H1 (cell line): Measurements from ENCODE around the gene PBX1. TPM values are rescaled to one million over a fixed set of nuclear protein-coding genes. Genes with fewer than 3 reads are reported as not detected.

Experiments
- ASH2L ChIP-seq: fragments of 200-600, 300-600 bp; sonication (generic); IDR thresholded peaks from one replicate; pipeline ENCODE4 v1.7.1; 2017; ENCODE audit warnings: low read length
- CTCF ChIP-seq, 3 experiments: IDR thresholded peaks; 1 replicate in 2 of 3; 2 replicates in 1 of 3; pipeline versions ENCODE4 v1.5.1 to v1.6.1; 2011; ENCODE audit warnings: low read length in 3 of 3, mild to moderate bottlenecking in 3 of 3, inconsistent platforms in 2 of 3, low read depth in 1 of 3, moderate library complexity in 1 of 3; ENCODE audit not compliant: insufficient read depth in 1 of 3; ENCODE audit errors: control extremely low read depth in 1 of 3
- EZH2 ChIP-seq: fragments of 200-600 bp; sonication (generic); IDR thresholded peaks from 2 replicates; pipeline ENCODE4 v1.7.1; 2012; ENCODE audit warnings: low read depth, mild to moderate bottlenecking, moderate library complexity, low read length, inconsistent platforms; ENCODE audit not compliant: severe bottlenecking
- GTF2F1 ChIP-seq: IDR thresholded peaks from 2 replicates; pipeline ENCODE4 v1.6.1; 2012; ENCODE audit warnings: low read depth, low read length, improper control_type of control experiment, borderline replicate concordance
- RFX5 ChIP-seq: IDR thresholded peaks from 2 replicates; pipeline ENCODE4 v1.6.1; 2011; ENCODE audit warnings: low read depth, low read length, improper control_type of control experiment, borderline replicate concordance
- polyA plus RNA-seq, 7 experiments: library from polyadenylated mRNA; depleted of rRNA in 3 of 7; stranded (reverse) in 5 of 7; unstranded in 2 of 7; fragments of >200 nt in 5 of 7; fragments of 200-250 nt in 2 of 7; gene quantifications; 1 replicate in 5 of 7; 2 replicates in 1 of 7; 4 replicates in 1 of 7; pipeline versions ENCODE4 v1.2.1 to v1.2.3, GENCODE V29; 2011 to 2013; ENCODE audit warnings: missing spikeins in 2 of 7, mixed read lengths in 2 of 7
- total RNA-seq: library from RNA; stranded (reverse); fragmentation: NEBNext Ultra II Directional; extraction: Animal tissue kit (Norgen Biotek cat#: 25700); gene quantifications from 2 replicates; pipeline ENCODE4 v1.2.1, GENCODE V29; 2021
- TF ChIP-seq, protein P1 (sequence below): fragments of 300-600 bp; sonication (generic); IDR thresholded peaks from 2 replicates; pipeline ENCODE4 v1.7.1; 2012; ENCODE audit warnings: low read length, moderate library complexity, mild to moderate bottlenecking, inconsistent platforms; ENCODE audit not compliant: insufficient replicate concordance
- TF ChIP-seq, protein P2 (sequence below): IDR thresholded peaks from 2 replicates; pipeline ENCODE4 v1.6.1; 2012; ENCODE audit warnings: low read length, inconsistent platforms

Gene PBX1
- total and polyA plus RNA-seq, 2 of the 8 experiments (the other 6 are each of a cell fraction or from before 2014, with no cell fraction given): 87.4 to 124 TPM

DNA sequence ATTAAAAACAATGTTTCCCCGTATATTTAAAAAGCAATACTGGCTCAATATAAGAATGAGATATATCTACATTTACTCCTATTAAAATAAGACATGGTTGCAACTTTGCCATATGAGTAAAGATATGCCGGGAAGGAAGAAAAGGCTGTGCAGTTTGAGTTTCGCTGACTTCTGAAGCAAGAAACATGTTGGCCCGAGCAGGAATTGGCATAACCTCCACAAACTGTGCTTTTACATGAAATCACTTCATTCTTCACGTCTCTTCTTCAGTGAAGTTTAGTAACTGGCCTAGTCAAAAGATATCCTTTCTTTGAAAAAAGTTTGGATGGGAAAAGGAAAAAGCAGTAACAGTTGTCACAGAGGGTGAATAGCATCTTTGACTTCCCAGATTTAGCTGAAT lies 342.0 kb downstream of the PBX1 start (continued):
- TF ChIP-seq, protein P1, sequence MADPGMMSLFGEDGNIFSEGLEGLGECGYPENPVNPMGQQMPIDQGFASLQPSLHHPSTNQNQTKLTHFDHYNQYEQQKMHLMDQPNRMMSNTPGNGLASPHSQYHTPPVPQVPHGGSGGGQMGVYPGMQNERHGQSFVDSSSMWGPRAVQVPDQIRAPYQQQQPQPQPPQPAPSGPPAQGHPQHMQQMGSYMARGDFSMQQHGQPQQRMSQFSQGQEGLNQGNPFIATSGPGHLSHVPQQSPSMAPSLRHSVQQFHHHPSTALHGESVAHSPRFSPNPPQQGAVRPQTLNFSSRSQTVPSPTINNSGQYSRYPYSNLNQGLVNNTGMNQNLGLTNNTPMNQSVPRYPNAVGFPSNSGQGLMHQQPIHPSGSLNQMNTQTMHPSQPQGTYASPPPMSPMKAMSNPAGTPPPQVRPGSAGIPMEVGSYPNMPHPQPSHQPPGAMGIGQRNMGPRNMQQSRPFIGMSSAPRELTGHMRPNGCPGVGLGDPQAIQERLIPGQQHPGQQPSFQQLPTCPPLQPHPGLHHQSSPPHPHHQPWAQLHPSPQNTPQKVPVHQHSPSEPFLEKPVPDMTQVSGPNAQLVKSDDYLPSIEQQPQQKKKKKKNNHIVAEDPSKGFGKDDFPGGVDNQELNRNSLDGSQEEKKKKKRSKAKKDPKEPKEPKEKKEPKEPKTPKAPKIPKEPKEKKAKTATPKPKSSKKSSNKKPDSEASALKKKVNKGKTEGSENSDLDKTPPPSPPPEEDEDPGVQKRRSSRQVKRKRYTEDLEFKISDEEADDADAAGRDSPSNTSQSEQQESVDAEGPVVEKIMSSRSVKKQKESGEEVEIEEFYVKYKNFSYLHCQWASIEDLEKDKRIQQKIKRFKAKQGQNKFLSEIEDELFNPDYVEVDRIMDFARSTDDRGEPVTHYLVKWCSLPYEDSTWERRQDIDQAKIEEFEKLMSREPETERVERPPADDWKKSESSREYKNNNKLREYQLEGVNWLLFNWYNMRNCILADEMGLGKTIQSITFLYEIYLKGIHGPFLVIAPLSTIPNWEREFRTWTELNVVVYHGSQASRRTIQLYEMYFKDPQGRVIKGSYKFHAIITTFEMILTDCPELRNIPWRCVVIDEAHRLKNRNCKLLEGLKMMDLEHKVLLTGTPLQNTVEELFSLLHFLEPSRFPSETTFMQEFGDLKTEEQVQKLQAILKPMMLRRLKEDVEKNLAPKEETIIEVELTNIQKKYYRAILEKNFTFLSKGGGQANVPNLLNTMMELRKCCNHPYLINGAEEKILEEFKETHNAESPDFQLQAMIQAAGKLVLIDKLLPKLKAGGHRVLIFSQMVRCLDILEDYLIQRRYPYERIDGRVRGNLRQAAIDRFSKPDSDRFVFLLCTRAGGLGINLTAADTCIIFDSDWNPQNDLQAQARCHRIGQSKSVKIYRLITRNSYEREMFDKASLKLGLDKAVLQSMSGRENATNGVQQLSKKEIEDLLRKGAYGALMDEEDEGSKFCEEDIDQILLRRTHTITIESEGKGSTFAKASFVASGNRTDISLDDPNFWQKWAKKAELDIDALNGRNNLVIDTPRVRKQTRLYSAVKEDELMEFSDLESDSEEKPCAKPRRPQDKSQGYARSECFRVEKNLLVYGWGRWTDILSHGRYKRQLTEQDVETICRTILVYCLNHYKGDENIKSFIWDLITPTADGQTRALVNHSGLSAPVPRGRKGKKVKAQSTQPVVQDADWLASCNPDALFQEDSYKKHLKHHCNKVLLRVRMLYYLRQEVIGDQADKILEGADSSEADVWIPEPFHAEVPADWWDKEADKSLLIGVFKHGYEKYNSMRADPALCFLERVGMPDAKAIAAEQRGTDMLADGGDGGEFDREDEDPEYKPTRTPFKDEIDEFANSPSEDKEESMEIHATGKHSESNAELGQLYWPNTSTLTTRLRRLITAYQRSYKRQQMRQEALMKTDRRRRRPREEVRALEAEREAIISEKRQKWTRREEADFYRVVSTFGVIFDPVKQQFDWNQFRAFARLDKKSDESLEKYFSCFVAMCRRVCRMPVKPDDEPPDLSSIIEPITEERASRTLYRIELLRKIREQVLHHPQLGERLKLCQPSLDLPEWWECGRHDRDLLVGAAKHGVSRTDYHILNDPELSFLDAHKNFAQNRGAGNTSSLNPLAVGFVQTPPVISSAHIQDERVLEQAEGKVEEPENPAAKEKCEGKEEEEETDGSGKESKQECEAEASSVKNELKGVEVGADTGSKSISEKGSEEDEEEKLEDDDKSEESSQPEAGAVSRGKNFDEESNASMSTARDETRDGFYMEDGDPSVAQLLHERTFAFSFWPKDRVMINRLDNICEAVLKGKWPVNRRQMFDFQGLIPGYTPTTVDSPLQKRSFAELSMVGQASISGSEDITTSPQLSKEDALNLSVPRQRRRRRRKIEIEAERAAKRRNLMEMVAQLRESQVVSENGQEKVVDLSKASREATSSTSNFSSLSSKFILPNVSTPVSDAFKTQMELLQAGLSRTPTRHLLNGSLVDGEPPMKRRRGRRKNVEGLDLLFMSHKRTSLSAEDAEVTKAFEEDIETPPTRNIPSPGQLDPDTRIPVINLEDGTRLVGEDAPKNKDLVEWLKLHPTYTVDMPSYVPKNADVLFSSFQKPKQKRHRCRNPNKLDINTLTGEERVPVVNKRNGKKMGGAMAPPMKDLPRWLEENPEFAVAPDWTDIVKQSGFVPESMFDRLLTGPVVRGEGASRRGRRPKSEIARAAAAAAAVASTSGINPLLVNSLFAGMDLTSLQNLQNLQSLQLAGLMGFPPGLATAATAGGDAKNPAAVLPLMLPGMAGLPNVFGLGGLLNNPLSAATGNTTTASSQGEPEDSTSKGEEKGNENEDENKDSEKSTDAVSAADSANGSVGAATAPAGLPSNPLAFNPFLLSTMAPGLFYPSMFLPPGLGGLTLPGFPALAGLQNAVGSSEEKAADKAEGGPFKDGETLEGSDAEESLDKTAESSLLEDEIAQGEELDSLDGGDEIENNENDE: no peak
- TF ChIP-seq RFX5 (no peak), CTCF (IDR thresholded peaks at IDR 0.05; ENCODE audit: control extremely low read depth in 1 of 3, insufficient read depth in 1 of 3, low read depth in 1 of 3, low read length in 3 of 3) (no peak), ASH2L (no peak), EZH2 (no peak), GTF2F1 (no peak)
- TF ChIP-seq, protein P2, sequence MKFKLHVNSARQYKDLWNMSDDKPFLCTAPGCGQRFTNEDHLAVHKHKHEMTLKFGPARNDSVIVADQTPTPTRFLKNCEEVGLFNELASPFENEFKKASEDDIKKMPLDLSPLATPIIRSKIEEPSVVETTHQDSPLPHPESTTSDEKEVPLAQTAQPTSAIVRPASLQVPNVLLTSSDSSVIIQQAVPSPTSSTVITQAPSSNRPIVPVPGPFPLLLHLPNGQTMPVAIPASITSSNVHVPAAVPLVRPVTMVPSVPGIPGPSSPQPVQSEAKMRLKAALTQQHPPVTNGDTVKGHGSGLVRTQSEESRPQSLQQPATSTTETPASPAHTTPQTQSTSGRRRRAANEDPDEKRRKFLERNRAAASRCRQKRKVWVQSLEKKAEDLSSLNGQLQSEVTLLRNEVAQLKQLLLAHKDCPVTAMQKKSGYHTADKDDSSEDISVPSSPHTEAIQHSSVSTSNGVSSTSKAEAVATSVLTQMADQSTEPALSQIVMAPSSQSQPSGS: no peak
